Measurements from ENCODE around the gene CCDC149. TPM values are rescaled to one million over a fixed set of nuclear protein-coding genes. Genes with fewer than 3 reads are reported as not detected.

CCDC149 gene
- not detected for total RNA-seq

GRCh38 chr4:24912252-24913118 lies at the start of gene CCDC149:
Gene CCDC149, minus strand, starts transcription at chr4:24913042. Its CDS starts 178 bp downstream, at chr4:24912864.

GRCh38 chr4:24794916-24795665 lies 117.8 kb downstream of the CCDC149 start, which contains the start of gene SOD3:
Gene SOD3, plus strand, starts transcription at chr4:24795573. Its CDS starts 3,949 bp downstream, at chr4:24799522.

Other genes starting within 250 kb of the CCDC149 start
- gene SOD3, start 117.5 kb downstream of the CCDC149 start, total RNA-seq, result not detected
- not detected for gene LGI2, start 117.9 kb upstream of the CCDC149 start, total RNA-seq
- 10 to 100 TPM; 14.8 to 16.1 TPM for gene SEPSECS, start 247.4 kb upstream of the CCDC149 start, total RNA-seq

All from activated naive CD4-positive, alpha-beta T cell treated with anti-CD3 and anti-CD28 coated beads, Interleukin-2, amount 10 ng/mL, durations not matched to agents 5 hours and 36 hours (primary cell).